Lower leg skin (tissue), 3 donors: ENCODE data around the gene VANGL2.

Experiments used
- POLR2A ChIP-seq, 2 donors: fragments of 450-650 bp; IDR thresholded peaks; one replicate each; pipeline ENCODE4 v1.6.1; 2016 to 2017; ENCODE audit warnings: antibody characterized with exemption in 2 of 2, mild to moderate bottlenecking in 1 of 2, moderate library complexity in 1 of 2
- TF ChIP-seq, protein P1 (sequence below), 3 donors: fragments of 450-650 bp; IDR thresholded peaks; one replicate each; pipeline ENCODE4 v1.5.1; 2016; ENCODE audit warnings: antibody characterized with exemption in 3 of 3, mild to moderate bottlenecking in 3 of 3, moderate library complexity in 2 of 3

DNA sequence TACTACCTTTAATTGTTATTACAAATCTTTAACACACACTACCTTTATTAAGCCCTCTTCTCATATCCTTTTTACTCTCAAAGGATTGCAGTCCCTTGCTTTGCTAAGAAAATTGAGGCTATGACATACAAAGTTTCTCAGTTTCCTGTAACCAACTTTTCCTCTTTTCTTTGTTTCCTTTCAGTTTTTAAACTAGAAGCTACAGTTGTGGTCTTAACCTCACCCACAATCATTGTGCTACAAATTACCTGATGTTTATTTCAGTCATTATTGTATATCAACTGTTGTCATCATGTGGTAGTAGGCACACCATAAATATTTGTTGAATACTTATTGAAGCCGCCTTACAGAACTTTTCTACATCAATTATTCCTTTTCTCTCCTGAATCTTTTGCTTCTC, 70.9 kb downstream of the VANGL2 start:
- TF ChIP-seq, protein P1, sequence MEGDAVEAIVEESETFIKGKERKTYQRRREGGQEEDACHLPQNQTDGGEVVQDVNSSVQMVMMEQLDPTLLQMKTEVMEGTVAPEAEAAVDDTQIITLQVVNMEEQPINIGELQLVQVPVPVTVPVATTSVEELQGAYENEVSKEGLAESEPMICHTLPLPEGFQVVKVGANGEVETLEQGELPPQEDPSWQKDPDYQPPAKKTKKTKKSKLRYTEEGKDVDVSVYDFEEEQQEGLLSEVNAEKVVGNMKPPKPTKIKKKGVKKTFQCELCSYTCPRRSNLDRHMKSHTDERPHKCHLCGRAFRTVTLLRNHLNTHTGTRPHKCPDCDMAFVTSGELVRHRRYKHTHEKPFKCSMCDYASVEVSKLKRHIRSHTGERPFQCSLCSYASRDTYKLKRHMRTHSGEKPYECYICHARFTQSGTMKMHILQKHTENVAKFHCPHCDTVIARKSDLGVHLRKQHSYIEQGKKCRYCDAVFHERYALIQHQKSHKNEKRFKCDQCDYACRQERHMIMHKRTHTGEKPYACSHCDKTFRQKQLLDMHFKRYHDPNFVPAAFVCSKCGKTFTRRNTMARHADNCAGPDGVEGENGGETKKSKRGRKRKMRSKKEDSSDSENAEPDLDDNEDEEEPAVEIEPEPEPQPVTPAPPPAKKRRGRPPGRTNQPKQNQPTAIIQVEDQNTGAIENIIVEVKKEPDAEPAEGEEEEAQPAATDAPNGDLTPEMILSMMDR (IDR thresholded peaks at IDR 0.05), result no peak
- TF ChIP-seq POLR2A (IDR thresholded peaks at IDR 0.05), result no peak
